Cerebellar nuclear complex (tissue), 1 donor: ENCODE results near the gene YKT6.

ENCODE experiments used
- DNase-seq, 2 experiments: peaks; one replicate each; lab custom pipeline; 2025; lab: John Stamatoyannopoulos, UW

The YKT6 gene

DNA sequence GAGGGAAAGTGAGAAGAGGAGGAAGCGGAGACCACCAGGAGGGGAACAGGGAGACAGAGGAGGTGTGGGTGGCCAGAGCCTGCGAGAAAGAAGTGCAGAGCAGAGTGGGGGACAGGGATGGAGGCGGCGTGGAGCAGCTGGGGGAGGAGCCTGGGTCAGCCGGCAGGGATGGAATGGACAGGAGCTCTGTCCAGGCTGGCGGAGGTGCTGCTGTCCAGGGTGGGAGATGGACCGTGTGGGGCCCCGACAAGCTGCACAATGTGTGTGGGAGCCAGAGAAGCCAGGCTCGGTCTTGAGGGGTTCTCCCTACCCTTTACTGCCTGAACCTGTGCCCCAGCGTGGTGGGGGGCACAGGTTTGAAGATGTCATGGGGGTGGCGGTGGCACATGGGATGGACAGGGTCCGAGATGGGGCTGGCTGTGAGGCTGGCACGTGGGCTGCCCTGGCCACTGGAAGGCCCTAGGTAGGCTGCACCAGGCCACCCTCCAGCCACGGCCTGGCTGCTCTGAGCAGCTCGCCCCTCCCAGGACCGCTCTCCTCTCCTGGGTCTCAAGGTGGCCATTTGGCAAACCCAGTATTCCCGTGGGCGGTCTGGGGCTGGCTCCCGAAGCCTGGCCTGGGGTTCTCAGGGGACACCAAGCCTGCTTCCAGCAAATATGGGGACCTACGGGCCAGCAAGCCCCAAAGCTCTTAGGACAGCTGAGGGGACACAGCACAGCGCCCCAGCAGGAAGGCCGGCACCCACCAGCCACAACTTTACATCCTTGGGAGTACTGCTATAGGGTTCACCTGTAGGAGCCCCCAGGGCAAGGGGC is 32.3 kb downstream of the YKT6 start:
- DNase-seq = no peak

DNA sequence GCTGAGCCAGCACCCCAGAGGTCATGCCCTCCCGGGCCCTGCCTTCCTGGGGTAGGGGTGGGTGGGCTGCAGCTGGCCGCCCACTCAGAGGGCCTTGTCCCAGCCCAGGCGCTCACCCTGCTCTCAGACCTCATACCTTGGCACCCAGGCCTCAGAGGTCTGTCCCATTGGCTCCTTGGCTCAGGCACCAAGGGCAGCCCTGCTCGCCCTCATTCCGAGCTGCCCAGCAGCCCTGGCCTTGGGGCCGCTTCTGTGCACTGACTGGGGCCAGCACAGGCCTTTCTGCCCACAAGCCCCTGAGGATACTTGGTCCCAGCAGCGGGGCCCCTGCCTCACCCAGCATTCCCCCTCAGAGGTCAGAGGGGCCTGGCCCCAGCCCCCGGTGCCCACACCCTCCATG is 34.3 kb downstream of the YKT6 start:
- DNase-seq = no peak

DNA sequence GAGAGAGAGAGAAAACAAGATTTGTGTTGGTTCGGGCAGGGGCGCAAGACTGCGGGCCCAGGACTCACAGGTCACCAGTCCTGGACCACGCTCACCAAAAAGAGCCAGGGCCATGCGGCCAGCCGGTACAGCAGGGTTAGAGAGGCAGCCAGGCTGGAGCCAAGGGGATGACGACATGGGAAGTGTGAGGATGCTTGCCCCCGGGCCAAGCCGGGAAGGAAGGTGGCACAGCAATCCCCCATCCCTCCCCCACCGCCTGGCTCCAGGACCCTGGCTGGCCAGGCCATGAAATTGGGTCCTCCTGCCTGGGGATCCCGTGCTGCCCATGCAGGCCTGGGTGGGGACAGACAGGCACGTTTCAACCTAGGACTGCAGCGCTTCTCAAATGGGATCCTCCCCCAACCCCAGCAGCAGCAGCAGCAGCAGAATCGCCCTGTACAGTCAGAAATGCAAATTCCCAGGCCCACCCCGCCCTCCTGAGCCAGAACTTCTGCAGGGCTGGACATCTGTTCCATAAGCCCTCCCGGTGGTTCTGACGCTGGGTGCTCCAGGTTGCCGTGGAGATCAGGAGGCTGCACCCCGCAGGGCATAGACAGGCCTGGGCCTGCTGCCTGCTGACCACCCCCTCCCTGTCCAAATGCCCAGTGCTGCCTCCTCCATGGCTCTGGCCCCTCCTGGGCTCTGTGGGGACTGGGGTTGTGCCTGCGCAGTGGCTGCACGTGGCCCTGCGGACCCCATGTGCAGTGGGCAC is 35.0 kb downstream of the YKT6 start:
- DNase-seq = peak; percentile 19 to 21

DNA sequence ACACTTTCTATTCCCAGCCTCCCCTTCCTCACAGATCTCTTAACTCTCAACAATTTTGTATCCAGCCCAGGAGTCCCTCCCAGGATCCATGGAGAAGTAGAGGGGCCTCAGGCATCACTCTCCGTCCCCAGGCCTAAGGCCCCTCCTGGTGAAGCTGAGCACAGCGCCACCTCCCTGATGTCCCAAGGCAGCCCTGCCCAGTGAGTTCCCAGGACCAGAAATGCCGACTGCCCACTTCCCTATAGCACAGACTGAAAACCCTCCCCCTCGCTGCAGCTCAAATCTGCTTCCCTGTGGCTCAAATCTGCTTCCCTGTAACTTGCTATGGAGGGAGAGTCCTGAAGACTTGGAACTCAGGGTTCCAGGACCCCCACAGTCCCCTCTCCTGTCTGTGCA is 35.6 kb downstream of the YKT6 start:
- no peak for DNase-seq

DNA sequence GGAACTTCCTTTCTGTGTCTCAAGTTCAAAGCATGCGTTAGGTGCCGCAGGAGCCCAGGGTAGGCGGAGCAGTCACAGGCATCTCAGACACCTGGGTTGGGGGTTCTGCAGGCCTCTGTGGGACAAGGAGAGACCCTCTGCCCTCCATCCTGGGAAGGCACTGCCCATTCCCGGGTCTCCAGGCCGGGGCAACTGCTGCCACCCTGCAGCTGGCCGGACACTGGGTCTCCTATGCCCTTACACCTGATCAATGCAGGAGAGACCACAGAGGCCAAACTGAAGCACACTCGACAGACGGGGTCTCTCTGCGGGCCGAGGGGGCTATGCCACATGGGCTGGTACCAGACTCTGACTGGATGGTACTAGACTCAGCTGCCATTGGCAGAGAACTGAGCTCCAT is 36.9 kb downstream of the YKT6 start:
- no peak for DNase-seq

DNA sequence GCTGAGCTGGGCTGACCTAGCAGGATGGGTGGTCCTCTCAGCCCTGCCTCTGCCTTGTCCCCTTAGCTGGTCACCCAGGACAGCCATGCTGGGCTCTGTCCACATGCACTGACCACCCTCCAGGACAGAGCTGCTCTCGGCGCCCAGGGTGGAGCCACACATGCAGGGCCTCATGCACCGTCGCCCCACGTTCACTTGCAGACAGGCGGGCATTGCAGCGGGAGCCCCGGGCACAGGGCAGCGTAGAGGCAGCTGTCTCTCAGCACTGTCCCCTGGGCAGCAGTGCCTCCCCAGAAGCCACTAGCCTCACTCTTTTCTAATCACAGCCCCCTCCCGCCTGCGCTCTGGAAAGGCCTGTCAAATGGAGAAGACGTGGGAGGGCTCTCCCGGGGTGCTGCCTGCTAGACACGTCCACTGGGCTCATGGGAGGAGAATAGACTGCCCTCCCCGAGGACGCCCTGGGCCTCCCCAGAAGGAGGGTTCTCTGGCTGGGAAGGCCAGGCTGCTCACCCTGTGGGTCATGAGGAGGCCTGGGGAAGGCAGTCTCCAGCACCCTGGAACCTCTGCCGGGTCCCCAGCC is 37.4 kb downstream of the YKT6 start:
- no peak for DNase-seq

DNA sequence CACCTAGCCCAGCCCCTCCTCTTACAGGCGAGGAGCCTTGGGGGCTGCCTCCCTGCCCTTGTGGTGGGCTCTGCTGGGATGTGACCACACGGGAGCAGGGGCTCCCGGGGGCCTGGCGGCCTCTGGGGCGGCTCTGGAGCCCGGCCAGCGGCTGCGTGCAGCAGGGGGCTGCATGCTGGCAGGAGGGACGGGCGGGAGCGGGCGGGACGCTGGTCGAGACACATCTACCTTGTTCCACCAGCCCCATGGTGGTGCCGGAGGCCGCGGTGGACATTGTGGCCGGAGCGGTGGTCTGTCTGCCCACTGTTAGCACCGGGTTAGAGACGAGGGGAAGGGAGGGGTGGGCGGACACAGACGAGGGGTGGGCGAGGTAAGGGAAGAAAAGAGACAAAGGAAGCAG is 38.6 kb downstream of the YKT6 start:
- no peak for DNase-seq

DNA sequence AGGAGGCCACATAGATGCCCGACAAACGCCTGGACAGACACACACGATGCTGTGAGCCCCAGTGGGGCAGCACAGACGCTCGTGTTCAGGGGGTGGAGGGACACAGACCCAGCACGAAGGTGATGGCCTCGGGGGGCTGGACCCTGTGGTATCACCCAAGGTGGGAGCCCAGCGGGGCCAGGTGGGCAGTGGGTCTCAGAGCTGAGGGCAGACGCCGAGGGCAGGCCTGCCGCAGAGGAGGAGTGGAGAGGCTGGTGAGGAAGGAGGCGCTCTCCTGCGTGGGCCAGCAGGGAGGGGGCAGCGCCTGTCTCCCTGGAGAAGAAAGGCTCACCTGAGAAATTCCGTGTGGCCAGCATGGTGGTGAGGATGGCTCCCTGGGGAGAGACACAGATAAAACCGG is 39.6 kb downstream of the YKT6 start:
- no peak for DNase-seq

DNA sequence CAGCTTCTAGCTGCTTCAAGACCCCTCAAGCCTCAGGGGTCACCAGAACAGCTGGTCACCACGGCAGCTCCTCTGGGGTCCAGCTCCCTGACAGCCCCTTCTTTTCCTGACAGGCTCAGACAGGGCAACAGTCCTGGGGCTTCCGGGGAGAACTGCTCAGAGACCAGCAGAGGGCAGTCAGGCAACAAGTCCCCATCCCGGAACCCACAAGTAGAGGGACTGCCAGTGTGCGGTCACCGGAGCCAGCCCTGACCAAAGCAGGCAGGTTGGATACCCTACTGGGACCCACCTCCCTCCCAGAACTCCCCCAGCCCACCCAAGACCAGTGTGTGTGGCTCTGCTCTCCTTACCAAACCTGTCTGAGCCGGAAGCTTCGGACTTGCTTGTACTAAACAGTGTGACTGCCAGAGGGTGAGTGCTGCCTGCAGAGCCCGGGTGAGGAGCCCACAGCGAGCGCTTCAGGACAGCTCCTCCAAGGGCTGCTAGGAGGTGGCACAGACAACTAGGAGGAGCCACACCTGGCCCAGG is 40.3 kb downstream of the YKT6 start:
- peak in 1 of 2 experiments; percentile 56 for DNase-seq

DNA sequence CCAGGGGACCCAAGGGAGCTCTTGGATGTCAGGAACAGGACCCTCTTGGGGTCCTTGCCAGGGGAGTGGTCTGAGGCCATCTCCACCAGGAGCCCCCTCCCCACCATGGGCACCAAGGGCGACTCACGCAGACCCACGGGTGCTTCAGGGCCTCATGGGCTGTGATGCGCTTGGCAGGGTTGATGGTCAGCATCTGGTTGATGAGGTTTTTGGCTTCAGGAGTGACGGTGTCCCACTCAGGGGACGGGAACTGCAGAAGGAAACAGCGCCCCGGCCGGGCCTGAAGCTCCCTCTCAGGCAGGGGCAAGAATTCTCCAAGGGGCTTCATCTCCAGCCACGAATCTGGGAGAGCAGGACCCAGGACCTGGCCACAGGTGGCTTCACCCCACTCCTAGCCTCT is 41.3 kb downstream of the YKT6 start:
- DNase-seq = no peak

DNA sequence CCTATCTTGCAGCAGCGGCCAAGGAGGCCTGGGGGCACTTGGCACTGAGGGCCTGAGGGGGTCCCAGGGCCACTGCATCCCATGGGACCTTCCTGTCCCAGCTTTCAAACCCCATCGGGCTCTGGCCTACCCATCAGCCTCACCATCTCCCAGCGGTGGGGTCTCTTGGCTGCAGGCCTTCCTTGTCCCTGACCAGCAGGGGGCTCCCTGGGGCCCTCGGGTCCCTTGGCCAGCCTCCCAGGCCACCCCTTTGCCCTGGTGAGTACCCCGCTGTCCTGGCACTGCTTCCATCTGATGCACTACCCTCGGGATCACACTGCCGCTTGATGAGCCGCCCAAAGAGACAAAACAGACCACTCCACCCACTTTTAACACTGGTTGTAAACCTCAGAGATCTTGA is 43.5 kb downstream of the YKT6 start:
- no peak for DNase-seq

DNA sequence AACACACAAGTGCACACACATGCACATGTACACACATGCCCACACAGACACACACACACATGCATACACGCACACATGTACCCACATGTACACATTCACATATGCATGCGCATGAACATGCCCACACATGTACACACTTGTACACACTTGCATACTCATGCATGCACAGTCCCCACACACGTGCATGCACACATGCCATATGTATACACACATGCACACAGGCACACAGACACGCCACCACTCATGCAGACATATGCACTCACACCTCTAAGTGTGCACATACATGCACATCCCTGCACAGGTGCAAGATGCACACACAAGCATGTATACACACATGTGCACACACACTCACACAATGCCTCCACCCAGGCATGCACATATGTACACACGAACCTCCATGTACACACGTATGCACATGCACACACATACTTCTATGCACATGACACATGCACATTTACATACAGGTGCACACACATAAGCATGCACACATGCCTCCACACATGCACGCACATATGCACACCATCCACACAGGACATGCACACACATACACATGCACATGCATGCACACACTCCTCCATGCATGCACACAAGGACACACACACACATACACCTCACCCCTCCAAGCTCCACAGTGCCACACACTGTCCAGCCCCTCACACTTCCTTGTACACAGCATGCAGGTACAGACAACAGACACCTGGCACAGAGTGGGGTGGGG is 45.8 kb downstream of the YKT6 start:
- no peak for DNase-seq

DNA sequence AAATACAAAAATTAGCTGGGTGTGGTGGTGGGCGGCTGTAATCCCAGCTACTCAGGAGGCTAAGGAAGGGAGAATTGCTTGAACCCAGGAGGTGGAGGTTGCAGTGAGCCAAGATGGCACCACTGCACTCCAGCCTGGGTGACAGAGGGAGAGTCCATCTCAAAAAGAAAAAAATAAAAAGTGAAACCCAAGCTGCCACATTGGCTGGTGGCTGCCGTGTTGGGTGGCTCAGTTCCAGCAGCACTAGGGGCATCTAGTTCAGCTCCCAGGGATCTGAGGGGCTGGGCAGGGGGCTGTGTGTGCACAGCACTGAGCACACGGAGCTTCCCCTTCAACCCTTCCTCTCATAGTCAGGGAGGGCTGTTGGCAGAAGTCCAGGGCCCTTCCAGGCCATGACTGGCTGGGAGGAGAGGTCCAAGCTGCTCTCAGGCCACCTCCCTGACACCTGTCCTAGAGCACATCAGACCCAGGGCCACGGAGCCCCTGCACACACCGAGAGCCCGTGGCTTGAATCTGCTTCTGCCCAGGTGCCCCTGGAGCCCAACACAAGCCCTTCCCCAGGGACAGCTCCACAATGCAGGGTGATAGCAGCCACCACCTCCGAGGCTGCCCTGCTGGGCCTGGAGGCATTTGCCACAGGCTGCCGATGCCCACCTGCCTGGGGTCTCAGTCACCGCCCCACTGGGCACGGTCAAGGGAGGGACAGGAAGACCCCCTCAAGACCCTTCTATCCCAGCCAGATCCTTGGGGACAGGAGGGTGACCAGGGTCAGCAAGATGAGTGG is 47.3 kb downstream of the YKT6 start:
- DNase-seq = no peak

DNA sequence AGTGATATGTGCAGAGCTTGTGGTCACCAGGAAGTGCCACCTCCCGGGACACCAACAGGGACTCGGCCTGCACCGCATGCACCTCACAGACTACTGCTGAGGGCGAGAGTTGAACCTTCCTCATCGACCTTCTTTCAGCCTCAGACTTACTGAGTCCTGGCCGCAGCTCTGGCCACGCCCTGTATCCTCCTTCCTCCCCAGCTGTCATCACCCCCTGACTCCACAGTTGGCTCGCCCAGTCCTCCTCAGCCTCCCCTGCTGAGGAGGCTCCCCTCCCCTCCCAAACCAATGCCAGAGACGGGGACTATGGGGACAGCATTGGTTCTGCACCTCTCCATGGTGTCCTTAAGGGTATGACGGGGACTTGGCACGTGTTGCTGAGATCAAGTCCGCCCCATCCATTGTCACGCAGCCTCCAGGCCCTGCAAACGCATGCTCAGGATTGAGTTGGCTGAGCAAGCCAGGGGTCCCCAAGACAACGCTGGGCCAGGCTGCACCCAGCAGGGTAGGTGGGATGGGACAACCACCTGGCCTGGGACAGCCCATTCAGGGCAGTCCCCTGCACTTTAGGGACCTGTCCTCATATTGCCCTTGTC is 49.0 kb downstream of the YKT6 start:
- no peak for DNase-seq

DNA sequence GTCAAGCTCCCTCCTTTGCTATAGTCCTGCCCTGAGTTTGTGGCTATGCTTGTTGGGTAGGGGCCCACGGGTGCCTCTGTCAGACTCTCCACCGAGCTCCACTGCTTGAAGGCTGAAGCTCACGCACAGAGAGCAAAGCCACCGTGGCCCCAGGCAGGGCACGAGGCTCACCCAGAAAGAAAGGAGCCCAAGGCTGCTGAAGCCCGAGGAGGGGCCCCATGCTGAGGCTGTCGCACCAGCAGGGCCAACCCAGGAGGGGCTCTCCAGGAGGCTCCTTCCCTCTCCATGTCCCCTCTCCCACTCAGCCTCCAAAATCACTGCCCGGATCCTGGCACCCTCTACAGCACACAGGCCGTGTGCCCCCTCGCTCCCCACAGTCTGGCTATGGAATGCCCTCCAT is 50.5 kb downstream of the YKT6 start:
- no peak for DNase-seq

DNA sequence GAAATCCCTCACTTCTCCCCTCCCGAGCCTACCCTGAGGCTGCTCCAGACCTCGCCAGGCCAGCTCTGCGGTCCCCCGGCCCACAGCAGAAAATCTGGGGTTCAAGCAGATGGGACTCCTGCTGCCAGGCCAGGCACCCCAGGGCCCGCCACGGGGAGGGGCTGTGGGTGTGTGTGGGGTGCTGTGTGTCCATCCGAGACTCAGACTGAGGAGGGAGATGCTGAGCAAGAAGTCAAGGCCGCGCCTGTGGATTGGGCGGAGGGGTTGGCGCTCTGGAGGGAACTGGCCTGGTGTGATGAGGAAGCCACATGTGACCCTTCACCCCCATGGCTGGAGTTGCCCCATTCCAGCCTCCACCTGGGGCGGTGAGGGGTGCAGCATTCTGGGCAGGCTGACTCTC is 51.1 kb downstream of the YKT6 start:
- DNase-seq = no peak

DNA sequence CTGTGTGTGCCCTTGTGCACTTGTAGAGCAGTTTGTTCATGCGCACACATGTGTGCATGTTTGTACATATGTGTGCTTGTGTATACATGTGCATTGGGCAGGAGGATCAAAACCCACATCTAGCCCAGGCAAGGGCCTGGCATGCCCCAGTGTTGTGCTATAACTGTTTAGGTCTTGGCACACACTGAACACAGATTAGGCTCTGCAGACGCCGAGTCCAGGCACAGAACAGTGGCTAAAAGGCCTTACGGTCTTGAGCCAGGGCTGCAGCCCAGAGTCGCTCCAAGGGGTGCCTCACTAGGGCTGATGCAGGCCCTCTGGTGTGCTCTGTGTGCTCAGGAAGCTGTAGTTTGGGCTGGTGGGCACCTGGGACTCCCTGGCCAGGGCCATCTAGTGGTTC is 55.7 kb downstream of the YKT6 start:
- no peak for DNase-seq

DNA sequence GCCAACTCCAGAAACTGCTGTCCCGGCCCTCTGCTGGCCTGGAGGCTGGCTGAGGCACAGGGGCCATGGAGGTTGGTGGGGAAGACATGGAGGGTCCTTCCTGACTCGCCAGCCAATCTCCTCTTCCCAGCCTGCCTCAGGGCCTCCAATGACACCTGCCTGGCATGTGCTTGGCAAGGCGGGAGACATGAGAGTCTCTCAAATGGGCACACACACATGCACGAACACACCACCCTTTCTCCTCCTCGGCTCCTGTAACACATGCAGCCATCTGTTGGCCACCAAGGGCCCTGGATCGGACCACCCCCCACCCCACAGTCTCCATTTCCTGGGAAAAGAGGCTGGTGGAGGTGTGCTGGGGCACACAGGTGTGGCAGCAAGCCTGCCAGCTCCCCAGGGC is 56.4 kb downstream of the YKT6 start:
- DNase-seq = no peak

DNA sequence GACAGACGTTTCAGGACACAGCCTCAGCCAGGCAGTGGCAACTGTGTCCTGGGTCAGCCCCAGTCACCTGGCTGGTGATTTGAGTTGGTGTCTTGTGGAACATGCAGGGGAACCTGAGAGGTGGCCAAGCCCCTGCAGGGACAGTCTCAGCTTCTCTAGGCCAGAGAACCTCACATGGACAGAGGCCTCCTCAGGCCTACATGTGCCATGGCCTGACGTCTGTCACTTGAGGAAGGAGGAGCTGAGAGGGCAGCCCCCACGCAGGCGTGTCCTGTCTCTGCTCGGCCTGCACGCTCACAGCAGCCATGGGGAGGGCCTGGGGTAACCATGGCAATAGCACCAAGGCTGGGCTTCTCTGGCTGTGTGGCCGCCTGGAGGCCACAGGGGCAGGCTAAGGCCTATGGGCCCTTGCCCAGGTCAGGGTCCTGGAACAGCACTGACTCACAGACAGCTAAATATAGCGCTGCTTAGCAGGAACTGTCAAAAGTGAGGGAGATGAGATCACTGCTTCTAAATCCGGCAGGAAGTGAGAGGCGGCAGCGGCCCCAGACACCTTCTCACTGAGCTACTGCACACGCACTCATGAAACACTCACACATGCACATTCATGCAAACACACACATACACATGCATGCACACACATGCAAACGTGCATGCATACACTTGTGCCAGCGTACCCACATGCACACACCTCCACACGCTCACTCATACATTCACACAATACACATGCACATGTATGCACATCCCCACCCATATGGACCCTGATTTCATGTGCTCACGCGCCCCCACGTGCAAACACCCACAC is 57.0 kb downstream of the YKT6 start:
- no peak for DNase-seq

DNA sequence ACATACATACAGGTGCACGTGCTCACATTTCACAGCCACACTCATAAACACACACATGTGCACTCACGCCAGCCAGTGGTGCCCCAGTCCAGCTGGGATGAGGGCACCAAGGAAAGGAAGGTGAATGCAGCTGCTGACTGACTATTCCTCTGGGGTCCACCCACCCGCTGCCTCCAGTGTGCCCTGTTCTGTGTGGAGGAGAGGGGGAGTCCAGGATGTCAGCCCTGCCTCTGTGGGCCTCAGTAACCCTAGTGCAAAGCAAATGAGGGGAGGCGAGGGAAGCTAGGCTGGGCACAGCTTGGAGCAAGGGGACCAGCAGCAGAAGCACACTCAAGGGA is 57.6 kb downstream of the YKT6 start:
- DNase-seq = no peak
